Bone marrow (tissue), 2 donors: ENCODE results near the gene ROBO1.
"Not testable (repeated sequence)": the region's sequence is repeated elsewhere in the genome, so short reads cannot be mapped to it uniquely, and the experiment has no call there.

ENCODE experiments used
- DNase-seq, 2 donors: peaks; one replicate each; lab custom pipeline; 2025; lab: John Stamatoyannopoulos, UW

ROBO1 gene

DNA sequence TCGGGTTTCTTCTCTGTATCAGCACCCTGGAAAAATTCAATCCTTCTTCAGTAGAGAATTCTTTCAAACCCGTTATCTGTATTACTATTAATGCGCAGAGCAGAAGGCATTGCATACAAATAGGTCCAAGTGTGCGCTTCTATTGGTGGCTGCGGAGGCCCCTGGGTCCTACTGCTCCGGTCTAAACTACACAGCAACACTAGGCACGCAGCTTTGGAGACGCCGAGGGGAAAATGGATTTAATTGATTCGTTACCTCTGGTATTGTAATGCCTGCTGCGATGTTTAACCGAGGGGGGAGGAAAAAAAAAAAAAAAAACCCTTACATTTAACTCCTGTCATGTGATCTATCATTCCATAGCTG is at the start of gene ROBO1:
ROBO1 (minus strand) TSS at position 94 of the 363 bp plus-strand sequence.
- DNase-seq = no peak

DNA sequence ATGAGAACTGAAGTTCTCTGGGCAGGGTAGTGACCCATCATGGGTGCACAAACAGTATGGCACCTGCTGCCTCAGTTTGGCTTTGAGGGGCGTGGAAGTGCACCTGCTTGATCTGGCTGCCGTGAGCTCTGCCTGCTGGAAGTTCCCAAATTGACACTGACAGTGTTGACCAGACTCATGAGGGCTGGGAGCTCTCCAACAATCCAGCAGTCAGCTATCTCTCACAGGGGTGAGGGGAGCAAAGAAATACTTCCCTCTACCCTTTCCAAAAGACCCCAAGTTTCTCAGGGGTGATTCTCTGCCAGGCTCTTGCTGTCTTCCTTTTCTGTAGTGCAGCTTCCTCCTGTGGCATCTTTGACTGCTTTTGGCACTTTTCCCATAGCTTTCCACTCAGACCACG is 49.4 kb upstream of the ROBO1 start:
- no peak for DNase-seq

DNA sequence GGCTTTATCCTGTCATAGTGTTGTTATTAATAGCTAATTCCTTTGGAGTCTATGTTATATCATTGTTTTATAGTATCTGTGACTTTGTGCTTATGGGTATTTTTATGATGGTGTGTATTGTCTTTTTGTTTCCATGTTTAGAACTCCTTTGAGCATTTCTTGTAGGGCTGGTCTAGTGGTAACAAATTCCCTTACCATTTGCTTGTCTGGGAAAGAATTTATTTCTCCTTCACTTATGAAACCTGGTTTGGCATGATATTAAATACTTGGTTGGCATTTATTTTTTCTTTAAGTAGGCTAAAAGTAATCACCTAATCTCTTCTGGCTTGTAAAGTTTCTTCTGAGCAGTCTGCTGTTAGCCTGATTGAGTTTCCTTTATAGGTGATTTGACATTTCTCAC is 47.7 kb upstream of the ROBO1 start:
- no peak for DNase-seq

DNA sequence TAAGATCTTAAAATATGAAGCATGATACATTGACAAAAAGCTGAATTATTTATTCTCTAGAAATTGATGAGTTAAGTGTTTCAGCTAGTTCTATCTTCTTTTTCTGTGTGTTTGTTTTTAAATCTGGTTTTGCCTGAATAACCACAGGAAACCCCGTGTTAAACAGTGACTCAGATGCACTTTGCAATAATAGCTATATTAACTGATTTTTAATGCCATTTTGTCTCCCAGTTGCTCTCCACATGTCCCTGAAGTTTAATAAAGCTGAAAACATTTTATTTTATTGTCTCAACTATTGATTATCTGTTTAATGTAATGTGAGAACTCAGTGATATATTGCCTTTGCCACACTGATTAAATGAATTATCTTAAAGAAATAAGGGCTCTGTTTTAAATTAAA is 42.8 kb upstream of the ROBO1 start:
- DNase-seq = no peak

DNA sequence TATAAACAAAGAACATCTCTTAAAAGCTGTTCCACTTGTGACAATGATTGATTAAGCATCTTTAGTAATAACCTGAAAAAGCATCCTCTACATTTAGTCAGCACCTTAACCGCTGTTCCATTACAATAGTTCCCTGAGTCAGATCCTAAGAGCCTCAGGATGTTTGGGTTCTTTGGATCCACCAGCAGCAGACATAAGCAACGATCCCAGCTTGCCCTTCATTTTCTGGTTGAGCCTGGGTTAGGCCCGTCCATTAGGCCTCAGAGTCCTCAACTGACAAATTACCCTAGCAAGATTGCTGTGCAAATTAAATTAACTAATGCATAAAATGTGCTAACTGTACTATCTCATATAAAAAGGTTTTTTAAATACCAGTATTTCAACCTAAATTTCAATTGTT is 42.3 kb upstream of the ROBO1 start:
- no peak for DNase-seq

DNA sequence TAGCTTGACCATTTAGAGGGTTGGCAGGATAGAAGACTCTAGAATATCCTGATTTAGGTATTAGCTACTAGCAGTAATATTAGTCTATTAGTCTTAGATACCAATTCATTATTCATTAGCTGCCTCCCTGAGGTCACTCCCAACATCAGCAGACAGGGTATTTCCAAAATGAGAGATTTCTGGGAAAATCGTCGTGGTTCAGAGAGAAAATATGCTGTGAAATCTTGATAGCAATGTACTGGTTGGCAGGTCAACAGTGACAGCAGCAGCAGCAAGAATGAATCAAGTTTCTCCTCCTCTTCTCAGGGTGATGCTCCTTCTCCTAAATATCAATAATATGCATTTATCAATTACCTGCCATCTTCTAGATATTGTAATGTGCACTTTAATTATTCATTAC is 41.3 kb upstream of the ROBO1 start:
- no peak for DNase-seq

DNA sequence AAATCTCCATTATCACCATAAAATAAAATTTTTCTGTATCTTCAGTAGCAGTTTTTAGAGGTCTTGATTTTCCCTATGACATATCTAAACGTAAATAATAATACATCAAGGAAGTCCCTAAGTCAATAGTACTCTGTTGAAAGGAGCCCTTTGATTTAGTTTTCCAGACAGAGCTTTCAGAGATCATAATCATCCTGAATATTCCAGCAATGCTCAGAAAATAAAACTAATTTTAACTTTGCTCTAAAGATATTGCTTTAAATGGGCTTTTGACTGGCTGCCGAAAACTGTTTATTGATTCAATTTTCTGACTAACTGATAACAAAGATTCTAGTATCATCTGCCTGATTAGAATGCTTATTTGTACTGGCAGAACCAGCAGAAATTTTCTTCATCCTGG is 40.7 kb upstream of the ROBO1 start:
- no peak for DNase-seq

DNA sequence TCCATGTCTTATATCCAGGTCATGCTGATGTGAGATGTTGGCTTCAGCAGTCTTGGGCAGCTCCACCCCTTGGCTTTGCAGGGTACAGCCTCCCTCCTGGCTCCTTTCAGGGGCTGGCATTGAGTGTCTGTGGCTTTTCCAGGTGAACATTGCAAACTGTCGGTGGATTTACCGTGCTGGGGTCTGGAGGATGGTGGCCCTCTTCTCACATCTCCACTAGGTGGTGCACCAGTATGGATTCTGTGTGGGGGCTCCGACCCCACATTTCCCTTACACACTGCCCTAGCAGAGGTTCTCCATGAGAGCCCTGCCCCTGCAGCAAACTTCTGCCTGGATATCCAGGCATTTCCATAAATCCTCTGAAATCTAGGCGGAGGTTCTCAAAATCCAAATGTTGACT is 22.4 kb upstream of the ROBO1 start:
- not testable (repeated sequence) for DNase-seq

DNA sequence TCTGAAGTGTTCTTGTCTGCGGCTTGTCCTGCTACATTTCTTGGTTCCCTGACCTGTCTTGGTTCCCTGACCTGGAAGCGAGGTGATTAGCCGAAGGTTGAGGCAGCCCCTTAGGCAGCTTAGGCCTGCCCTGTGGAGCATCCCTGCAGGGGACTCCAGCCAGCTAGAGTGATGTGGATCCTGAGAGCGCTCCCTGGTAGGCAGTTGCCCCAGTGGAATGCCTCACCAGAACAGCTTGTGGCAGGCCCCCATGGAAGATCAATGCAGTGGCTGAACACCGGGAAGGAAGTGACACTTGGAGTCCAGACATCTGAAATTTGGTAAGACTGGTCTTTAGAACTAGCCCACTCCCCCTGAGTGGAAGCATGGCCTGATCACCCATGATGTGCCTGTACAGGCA is 5.5 kb upstream of the ROBO1 start:
- no peak for DNase-seq

DNA sequence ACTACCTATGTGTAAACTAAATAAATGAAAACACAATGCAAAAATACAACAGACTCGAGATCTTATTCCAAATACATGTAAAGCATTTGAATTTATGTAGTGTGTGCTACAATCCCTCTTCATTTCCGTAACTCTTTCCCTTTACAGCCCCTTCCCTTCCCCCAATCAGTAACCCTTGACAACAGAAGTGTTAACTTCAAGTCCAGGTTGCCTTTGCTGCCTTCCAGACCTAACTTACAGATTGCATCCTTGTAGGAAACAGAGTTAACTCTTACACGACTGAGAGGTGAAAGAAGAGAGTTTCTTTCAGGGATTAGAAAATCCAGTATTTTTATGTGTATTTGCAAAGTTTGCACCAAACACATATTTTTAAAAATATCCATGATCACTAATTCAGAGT is 1.4 kb upstream of the ROBO1 start:
- DNase-seq = no peak

DNA sequence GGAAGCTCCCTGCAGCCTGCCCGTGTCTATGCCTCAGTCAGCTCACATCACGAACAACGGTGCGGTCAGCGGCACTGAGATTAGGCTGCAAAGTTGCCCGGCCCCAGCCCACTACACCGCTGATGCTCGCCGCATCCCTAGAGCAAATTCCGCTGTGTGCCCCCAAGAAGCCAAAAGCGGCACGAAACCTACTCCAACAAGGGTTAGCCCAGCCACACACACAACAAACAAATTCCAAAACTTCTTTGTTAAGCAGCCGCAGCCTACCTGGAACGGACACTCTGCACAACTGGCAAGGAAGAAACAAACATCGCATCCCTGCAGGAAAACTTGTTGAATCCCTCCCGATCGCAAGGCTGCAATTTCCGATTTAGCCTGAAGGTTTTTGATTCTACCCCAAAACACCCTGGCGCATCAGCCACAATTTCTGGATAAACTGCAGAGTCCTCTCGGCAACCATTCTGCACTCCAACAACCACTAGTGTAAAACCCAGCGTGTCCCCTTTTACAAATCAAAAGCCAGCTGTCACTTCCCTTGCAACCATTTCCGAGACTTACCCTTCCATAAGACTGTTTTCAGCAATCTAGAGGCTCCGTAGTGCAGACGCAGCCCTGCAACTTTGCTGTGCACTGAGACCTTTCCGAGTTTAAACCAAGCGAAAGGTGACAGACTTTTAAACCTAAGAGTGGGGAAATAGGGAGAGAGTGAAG is 449 bp downstream of the ROBO1 start:
- DNase-seq = no peak

DNA sequence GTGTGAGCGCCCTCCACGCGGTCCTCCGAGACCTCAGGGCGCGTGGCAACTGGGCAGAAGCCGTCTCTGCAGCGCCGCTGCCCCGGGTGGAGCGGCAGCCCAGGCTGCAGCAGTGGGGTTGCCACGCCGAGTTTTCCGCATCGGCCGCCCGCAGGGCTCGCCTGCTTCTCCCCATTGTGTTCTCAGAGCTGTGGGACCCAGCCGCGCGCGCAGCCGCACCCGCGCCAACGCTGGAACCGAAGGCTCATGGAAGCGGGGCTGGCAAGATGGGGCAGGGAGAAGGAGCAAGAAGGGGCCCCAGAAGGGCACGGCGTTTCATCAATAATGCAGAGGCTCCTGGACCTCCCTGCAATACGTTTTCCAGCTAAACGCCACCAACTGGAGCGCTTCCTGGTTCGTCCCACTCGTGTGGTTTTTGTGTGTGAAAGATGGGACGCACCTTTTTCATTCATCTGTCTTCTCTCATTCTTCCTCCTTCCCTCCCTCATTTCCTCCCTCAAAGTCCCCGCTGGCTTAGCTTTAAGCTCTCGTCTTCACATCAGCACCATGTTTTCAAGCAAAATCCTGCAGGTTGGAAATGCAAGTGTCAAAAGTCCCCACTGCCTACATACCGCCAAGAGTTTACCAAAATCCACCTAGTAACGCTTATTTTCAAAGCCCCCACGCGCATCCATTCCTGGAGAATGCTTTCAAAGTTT is 1.2 kb downstream of the ROBO1 start:
- DNase-seq = no peak

DNA sequence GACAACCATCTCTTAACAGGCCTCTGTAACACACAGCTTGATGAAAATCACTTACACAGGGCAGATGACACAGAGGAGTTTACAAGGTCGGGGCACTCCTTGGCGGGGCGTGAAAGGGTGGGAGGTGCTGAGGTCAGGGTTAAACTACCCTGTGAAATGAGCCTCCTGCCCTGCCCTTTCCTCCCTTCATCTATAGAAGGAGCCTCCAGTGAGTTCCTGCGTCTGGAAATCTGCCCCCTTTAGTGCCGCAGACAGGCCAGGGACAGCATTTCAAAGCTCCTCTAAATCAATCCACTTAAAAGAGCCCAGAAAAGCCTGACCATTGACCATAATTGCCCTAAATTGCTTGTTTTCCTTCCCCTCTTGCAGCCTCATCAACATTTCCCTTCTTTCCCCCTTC is 1.9 kb downstream of the ROBO1 start:
- no peak for DNase-seq

DNA sequence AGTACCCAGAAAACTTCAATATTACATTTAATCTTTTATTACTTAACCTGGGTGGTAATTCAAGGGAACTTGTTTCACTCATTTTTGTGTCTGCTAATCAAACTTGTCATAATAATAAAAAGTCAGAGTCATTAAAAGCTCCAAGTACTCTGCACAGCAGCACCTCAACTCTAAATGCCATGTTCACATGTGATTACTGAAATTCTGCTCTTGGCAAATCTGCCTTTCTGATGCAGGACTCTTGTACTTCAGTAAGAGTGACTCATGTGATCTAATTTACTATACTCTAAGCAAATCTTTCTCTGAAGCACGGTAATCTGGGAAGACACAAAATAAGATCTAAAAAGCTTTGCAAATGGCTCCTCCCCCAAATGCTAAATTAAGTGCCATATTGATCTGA is 6.4 kb downstream of the ROBO1 start:
- no peak for DNase-seq

DNA sequence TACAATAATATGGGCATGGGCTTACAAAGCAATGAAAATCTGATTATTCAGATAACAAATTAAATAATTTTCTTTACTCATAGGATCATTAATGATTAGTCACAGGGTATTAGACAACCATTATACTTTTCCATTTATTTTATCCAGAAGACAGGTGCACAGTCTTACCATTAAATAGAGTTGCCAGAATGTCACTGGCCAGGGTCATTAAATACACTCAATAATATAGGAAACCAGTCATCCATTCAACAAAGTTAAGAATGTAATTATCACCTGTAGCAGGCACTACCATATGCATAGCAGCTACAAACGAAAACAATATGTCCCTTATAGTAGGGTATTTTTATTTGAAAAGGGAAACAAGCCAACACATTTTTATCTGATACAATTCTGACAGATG is 16.1 kb downstream of the ROBO1 start:
- no peak for DNase-seq

DNA sequence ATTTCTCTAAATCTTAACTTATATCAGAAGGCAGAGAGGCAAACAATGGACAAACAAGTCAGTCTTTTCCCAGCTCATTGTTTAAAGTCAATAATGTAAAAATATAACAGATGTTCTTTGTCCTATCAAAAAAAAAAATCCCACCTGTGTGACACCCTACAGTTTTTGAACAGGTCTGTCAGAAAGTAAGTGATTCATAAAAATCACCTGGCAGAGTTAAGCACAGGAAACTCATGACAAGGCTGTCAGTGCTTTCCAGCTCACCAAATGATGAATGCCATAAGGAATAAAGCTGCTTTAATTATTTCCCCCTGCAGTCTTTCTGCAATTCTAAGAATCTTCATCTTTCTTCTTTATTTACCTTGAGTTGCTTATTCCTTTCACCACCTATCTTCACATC is 30.3 kb downstream of the ROBO1 start:
- DNase-seq = no peak

DNA sequence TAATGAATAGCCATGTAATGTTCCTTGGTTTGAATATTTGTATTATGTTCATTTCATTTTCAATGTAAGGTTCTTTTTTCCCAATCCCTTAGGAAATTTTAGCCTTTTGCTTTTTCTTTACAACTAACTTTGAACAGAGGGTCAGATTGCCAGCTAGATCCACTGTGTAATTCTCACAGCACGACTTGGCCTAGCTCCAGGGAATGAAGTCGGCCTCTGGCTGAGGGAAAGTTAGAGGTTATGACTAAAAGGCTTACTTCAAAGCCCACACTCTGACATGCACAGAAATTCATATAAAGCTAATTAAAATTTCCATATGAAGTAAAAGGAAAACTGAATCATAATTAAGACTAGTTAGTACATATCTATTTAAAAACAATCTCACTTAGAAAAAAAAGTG is 38.7 kb downstream of the ROBO1 start:
- no peak for DNase-seq

DNA sequence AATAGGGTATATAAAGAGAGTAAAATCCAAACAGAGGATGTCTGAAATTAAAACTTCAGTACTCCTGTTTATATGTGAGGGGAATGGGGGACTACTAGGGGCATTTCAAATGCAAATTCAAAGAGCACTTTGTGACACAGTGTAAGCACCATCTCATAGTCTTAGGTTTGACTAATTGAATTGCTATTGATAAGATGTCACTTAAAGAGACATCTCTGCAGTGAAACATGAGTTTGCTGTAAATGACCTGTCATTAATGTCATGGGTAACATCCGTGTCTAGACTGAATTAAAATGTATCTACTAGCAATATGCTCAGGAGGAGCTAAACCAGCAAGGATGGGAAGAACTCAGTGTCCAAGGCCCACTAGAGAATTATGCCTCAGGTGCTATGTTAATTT is 41.0 kb downstream of the ROBO1 start:
- DNase-seq = no peak

DNA sequence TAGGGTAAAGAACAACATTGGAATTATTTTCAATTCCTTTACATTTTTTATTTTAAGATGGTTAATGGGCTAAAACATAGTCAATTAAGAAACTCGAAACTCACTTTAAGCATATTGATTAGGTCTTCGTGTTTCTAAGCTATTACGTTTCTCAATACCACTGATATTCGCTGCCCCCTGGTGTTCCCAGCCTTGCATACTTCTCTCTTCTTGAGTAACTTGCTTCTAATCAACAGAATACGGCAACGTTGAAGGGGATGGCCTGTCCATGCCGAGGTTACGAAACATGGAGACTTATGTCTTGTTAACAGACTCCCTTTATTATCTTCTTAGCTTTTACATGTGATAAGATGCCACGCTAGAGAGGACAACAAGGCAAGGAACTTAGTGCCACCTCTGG is 43.6 kb downstream of the ROBO1 start:
- no peak for DNase-seq

DNA sequence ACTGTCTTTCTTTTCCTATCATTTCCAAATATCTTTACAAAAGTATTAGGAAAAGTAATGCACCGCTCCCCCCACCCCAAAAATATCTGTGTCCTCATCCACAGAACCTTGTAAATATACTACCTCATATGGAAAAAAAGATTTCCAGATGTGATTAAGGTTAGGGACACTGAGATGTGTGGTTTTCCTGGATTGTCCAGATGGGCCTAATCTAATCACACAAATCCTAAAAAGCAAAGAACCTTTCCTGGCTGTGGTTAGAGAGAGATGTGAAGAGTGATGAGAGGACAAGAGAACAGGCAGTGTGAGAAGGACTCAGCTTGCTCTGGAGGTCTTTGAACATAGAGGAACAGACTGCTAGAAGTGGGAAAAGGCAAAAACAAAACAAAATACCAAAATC is 77.7 kb downstream of the ROBO1 start:
- DNase-seq = no peak

DNA sequence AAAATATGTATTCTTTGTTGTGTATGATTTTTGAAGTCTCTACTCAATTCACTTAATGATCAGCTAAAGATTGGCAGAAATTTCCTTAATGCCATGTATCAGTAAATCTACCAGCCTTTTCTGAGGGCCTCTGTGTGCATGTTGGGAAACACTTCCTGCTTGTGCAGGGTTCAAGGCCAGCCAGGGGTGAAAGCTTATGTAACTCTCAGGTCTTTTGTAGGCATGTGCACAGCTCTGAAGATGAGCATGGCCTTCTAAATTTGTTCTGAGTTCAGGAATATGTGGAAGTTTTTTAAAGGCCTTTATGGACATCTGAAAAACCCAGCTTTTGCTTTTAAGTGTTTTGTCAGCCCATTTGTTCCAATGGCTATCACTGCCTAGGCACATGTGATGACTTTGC is 82.7 kb downstream of the ROBO1 start:
- no peak for DNase-seq

DNA sequence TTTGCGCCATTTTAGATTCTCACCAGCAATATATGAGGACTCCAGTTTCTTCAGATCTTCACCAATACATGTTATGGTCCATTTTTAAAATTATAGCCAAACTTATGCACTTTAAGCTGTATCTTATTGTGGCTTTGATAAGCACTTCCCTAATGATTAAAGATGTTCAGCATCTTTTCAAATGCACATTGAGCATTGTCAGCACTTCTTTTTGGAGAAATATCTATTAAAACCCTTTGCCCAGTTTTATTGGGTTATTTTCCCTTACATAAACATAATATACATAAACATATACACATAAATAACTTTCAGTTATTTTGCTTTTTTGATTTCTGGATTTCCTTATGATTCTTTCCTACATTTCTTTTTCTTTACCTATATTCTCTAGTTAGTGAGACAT is 83.8 kb downstream of the ROBO1 start:
- no peak for DNase-seq

DNA sequence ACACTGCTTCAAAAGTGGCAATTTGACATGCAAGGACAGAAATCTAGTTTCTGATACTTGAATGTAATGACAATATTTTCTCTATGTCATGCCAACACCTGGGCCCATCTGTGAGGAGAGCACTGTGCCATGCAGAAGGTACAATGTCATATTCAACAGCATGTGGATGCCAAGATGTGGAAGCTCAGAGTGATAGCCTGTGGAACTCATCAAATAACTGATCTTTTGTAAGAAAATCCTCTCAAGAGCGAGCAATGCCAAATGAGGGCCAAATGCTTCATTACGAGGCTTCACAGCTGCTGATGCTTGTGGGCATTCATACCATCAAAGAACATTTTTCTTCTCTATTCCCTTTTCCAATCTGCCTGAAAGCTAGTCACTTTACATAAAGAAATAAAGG is 95.1 kb downstream of the ROBO1 start:
- no peak for DNase-seq

DNA sequence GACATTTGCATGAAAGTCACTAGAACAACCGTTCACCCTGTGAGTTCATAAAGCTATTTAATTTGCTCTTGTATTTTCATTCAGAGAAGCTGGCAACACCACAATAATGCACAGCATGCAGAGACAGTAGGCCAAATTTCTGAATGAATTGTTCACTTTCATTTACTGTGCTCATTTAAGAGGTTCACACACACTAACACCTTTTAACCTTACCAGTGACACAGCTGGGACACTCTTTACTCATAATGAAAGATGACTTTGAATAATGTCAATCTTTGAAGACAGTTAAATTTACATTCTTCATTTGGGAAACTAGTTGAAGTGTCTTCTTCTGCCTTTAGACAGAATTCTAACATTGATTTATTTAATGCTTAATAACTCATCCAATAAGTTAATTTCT is 95.7 kb downstream of the ROBO1 start:
- DNase-seq = no peak
